Neutrophil (primary cell): ENCODE measurements around the gene MRPL3.

Source experiments
- H3K27ac ChIP-seq: fragments of 200-600 bp; sonication (generic); 2 replicates; pipeline ENCODE4 v1.5.1; 2016; ENCODE audit warnings: mild to moderate bottlenecking, moderate library complexity
- H3K27me3 ChIP-seq: fragments of 200-600 bp; sonication (generic); 2 replicates; pipeline ENCODE4 v1.6.0; 2016; ENCODE audit warnings: mild to moderate bottlenecking
- H3K36me3 ChIP-seq: fragments of 200-600 bp; sonication (generic); 2 replicates; pipeline ENCODE4 v1.5.1; 2017
- H3K4me1 ChIP-seq, 2 experiments: fragments of 200-600 bp in 1 of 2; sonication (generic) in 1 of 2; 1 replicate in 1 of 2; 2 replicates in 1 of 2; pipeline versions ENCODE4 v1.5.1 to v1.6.1; 2013 to 2016; ENCODE audit warnings: low read depth in 1 of 2, low read length in 1 of 2, mild to moderate bottlenecking in 1 of 2, moderate library complexity in 1 of 2; ENCODE audit not compliant: control insufficient read depth in 1 of 2, insufficient read depth in 1 of 2
- H3K4me3 ChIP-seq, 2 experiments: fragments of 200-600 bp in 1 of 2; sonication (generic) in 1 of 2; 1 replicate in 1 of 2; 2 replicates in 1 of 2; pipeline ENCODE4 v1.5.1; 2013 to 2016; ENCODE audit warnings: low read depth in 1 of 2, low read length in 1 of 2, mild to moderate bottlenecking in 1 of 2, moderate library complexity in 1 of 2
- H3K9me3 ChIP-seq: fragments of 200-600 bp; sonication (generic); 2 replicates; pipeline ENCODE4 v1.5.1; 2016
- CTCF ChIP-seq: fragments of 200-600 bp; sonication (generic); IDR thresholded peaks from 2 replicates; pipeline ENCODE4 v1.5.1; 2016; ENCODE audit warnings: antibody characterized with exemption

The MRPL3 gene

GRCh38 chr3:131458653-131459052, 44.1 kb downstream of the MRPL3 start:
- no peak for TF ChIP-seq CTCF
- Histone ChIP-seq H3K36me3 (peaks cover 9% of the 10 kb centered on the region), H3K4me1 (no peaks in the 10 kb centered on the region), H3K9me3 (no peaks in the 10 kb centered on the region), H3K27ac (no peak overlapping the region), H3K4me3 (no peak overlapping the region), H3K27me3 (no peaks in the 10 kb centered on the region)

GRCh38 chr3:131457220-131457619, 45.6 kb downstream of the MRPL3 start:
- TF ChIP-seq CTCF, result no peak
- H3K27ac ChIP-seq, result no peak overlapping the region
- no peaks in the 10 kb centered on the region for H3K36me3 ChIP-seq
- H3K4me1 ChIP-seq, result no peaks in the 10 kb centered on the region
- H3K9me3 ChIP-seq, result no peaks in the 10 kb centered on the region
- no peak overlapping the region for H3K4me3 ChIP-seq
- no peaks in the 10 kb centered on the region for H3K27me3 ChIP-seq

- TF ChIP-seq CTCF, result no peak
- H3K4me3 ChIP-seq, result no peak overlapping the region
- no peak overlapping the region for H3K27ac ChIP-seq
- no peaks in the 10 kb centered on the region for H3K27me3 ChIP-seq
- no peaks in the 10 kb centered on the region for H3K4me1 ChIP-seq
- no peaks in the 10 kb centered on the region for H3K36me3 ChIP-seq
- no peaks in the 10 kb centered on the region for H3K9me3 ChIP-seq
These were observed 48.3 kb downstream of the MRPL3 start for GRCh38 chr3:131454501-131454900.

GRCh38 chr3:131453533-131453932, 49.2 kb downstream of the MRPL3 start:
- no peaks in the 10 kb centered on the region for H3K4me1 ChIP-seq
- no peak overlapping the region for H3K27ac ChIP-seq
- H3K27me3 ChIP-seq, result no peaks in the 10 kb centered on the region
- no peaks in the 10 kb centered on the region for H3K36me3 ChIP-seq
- H3K4me3 ChIP-seq, result no peak overlapping the region
- no peaks in the 10 kb centered on the region for H3K9me3 ChIP-seq
- TF ChIP-seq CTCF, result no peak

- Histone ChIP-seq H3K9me3 (no peaks in the 10 kb centered on the region), H3K27ac (no peak overlapping the region), H3K4me1 (no peaks in the 10 kb centered on the region), H3K27me3 (no peaks in the 10 kb centered on the region), H3K4me3 (no peak overlapping the region), H3K36me3 (no peaks in the 10 kb centered on the region)
- no peak for TF ChIP-seq CTCF
These were observed 55.4 kb downstream of the MRPL3 start for GRCh38 chr3:131447349-131447748.

GRCh38 chr3:131444180-131444579, 58.6 kb downstream of the MRPL3 start:
- Histone ChIP-seq H3K27ac (no peak overlapping the region), H3K36me3 (no peaks in the 10 kb centered on the region), H3K27me3 (no peaks in the 10 kb centered on the region), H3K4me1 (no peaks in the 10 kb centered on the region), H3K9me3 (no peaks in the 10 kb centered on the region), H3K4me3 (no peak overlapping the region)
- no peak for TF ChIP-seq CTCF
